GM12801 (cell line): Measurements from ENCODE around the gene GIGYF1.

Source experiments
- TF ChIP-seq, protein P1 (sequence below): IDR thresholded peaks from one replicate; pipeline ENCODE4 v1.5.1; 2011; ENCODE audit warnings: control low read depth; ENCODE audit not compliant: insufficient read length; ENCODE audit errors: extremely low read depth

GIGYF1 gene

DNA sequence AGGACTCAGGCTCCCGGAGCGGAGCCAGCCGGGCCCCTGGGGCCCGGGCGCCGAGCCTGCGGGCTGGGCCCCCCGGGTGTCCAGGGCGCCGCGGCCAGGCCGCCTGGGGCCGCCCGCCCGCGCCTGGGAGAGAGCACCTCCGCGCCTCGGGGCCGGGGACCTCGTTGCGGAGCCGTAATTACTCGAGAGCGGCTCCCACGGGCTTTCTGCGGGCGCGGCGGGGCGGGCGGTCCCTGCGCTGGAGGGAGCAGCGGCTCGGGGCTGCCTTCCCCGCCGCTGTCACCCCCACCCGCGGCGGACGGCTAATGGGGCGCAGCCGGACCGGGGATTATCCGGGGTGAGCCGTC, 19.0 kb downstream of the GIGYF1 start:
- TF ChIP-seq, protein P1, sequence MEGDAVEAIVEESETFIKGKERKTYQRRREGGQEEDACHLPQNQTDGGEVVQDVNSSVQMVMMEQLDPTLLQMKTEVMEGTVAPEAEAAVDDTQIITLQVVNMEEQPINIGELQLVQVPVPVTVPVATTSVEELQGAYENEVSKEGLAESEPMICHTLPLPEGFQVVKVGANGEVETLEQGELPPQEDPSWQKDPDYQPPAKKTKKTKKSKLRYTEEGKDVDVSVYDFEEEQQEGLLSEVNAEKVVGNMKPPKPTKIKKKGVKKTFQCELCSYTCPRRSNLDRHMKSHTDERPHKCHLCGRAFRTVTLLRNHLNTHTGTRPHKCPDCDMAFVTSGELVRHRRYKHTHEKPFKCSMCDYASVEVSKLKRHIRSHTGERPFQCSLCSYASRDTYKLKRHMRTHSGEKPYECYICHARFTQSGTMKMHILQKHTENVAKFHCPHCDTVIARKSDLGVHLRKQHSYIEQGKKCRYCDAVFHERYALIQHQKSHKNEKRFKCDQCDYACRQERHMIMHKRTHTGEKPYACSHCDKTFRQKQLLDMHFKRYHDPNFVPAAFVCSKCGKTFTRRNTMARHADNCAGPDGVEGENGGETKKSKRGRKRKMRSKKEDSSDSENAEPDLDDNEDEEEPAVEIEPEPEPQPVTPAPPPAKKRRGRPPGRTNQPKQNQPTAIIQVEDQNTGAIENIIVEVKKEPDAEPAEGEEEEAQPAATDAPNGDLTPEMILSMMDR: no peak

DNA sequence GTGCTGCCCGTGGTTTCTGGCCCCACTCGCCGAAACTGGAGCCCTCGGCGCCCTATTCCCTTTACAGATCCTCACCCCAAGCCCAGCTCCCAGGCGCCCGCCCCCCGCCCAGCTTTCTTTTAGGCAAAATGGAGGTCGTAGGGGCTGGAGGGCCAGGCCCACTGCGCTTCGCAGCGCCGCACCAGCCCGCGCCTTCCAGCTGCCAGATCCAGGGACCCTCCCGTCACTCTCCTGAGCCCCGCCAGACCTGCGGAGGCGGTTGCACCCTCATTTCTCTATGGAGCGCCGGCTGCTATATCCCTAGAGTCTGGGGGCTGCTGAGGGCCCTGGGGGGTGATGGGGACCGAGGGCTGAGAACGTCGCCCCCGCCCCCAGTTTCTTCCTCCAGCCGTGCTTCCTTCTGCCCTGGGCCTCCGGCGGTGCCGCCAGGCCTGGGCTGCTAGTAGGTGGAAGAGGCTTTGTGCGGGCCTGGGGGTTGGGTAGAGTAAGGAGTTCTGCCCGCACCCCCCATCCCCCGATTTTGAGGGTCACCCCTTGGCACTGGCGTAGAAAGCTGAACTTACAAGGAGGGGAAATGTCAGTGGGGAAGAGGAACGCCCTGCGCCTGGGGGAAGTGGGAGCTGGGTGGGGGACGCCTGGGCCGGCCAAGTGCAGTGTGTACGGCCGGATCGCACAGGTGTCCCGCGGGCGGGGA, 19.5 kb downstream of the GIGYF1 start:
- TF ChIP-seq, protein P1: no peak

DNA sequence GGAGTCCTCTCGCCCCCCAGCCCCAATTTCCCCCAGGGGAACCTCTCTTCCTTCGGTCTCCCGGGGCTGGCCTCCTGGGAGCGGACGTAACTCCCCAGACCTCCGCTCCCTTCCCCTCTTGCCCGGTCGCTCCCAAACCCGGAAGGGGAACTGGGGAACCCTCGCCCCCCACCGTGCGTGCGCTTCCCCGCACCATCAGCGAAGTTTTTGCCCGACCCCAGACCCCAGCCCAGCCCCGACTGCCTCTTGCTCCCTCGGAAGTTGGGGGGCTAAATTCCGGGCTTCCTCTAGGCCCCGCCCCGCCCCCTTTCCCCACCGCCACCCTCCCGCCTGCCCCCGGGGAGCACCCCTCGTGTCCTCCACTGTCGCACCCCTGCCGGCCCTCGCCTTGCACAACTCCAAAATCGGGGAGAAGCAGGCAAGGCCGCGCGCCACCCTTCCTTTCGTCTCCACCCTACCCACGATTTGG, 20.1 kb downstream of the GIGYF1 start:
- TF ChIP-seq, protein P1: no peak

DNA sequence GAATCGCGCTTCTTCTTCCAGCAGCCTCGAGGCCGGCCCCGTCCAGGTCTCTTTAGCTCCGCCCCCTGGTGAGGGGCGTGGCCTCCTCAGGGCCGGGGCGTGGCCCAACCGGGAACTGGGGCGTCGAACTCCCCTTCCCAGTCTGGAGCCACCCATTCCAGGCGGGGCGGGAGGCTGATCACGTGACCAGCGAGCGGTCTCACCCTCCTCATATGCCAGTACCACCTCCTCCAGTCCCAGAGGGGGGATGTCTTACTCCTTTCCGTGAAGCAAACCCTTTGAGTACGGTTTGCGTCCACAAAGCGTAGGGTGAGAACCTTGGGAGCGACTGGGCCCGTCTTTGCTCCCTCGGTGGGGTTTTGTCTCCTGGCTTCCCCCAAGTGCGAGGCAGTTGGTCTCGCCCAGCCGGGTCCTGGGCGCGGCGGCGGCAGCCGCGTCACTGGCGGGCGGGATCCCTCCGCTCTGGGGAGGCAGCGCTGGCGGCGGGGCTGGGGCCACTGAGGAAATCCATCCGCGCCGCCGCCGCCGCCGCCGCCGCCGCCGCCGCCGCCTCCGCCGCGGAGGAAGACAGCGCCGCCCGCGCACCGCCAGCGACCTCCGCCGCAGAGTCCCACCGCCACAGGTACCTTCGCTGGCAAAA, 20.6 kb downstream of the GIGYF1 start, which contains the start of gene GNB2:
Gene GNB2 (plus strand): TSS at position 439 of the 640 bp plus-strand sequence. CDS start 2,526 bp downstream, outside the sequence.
- TF ChIP-seq, protein P1: no peak

DNA sequence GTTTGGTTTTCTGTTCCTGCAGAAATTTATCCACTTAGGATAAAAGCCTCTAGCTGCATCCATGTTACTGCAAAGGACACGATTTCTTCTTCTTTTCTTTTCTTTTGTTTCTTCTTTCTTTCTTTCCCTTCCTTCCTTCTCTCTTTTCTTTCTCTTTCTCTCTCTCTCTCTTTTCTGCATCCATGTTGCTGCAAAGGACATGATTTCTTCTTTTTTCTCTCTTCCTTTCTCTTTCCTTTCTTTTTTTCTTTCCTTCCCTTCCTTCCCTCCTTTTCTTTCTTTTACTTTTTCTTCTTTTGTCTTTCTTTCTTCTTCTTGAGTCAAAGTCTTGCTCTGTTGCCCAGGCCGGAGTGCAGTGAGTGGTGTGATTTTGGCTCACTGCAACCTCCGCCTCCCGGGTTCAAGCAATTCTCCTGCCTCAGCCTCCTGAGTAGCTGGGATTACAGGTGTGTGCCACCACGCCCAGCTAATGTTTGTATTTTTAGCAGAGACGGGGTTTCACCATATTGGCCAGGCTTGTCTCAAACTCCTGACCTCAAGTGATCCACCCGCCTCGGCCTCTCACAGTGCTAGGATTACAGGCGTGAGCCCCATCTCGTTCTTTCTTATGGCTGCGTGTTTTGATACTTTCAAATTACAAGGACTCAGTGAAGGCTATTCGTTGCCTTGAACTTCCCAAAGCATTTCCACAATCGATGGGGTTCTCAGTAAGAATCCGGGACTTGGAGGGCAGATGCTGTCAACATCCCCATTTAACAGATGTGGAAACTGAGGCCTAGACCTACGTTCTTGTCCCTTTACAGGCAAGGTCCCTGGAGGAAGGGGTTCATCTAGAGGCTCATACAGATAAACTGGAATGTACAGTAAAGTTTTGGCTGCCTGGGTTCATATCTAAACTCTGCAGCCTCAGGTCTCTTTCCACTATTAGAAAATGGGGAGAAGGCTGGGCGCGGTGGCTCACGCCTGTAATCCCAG, 22.4 kb downstream of the GIGYF1 start:
- TF ChIP-seq, protein P1: no peak

DNA sequence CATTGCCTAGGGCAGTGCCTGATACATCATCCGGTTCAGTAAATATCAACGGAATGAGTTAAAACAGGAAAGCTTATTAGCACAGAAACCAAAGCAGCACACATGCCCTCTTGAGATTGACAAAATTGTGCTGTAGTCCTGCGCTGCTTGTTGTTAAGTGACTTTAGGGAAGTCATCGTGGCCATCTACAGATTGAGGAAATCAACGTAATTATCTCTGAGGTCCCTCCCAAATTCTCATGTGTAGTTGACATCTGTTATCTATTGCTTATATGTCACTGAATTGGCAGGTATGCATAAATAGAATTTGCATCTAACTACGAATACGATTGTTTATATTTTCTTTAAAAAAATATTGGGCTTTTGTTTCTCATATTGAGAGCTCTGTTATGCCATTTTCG, 24.0 kb downstream of the GIGYF1 start:
- TF ChIP-seq, protein P1: no peak

DNA sequence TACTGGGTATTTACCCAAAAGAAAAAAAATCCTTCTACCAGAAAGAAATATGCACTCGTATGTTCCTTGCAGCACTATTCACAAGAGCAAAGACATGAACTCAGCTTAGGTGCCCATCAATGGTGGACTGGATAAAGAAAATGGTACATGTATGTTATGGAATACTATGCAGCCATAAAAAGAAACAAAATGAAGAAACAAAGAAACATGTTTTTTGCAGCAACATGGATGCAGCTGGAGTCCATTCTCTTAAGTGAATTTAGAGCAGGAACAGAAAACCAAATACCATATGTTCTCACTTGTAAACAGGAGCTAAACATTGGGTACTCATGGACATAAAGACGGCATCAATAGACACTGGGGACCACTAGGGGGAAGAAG, 26.0 kb downstream of the GIGYF1 start:
- TF ChIP-seq, protein P1: no peak
